ENCODE measurements around the gene ALAD.

Gene ALAD

GRCh38 chr9:113403646-113404045 lies 2.6 kb upstream of the ALAD start:
- POLR2A ChIA-PET, result interaction anchor here (0.6 kb wide), 1 partner anchor 183 kb away, joined by 3 read pairs; the partner anchor contains the start of genes FKBP15 and SLC31A1
- no peak for TF ChIP-seq CTCF (IDR thresholded peaks at IDR 0.05; ENCODE audit: control extremely low read depth, extremely low read depth, low read depth, missing control alignments)
- CTCF ChIA-PET, result interaction anchor here (0.6 to 11.7 kb wide), 9 partner anchors 10 to 253 kb away, joined by 3 to 102 read pairs (median 3); partner anchors contain the start of genes CDC26 and PRPF4
- no peak for DNase-seq (ENCODE audit: extremely low spot score)

GRCh38 chr9:113399646-113400200 lies 1.4 kb downstream of the ALAD start:
- ChIA-PET CTCF (interaction anchor here (0.8 to 11.7 kb wide), 12 partner anchors 9 to 287 kb away, joined by 3 to 102 read pairs (median 4); partner anchors contain the start of genes C9orf43, CDC26, POLE3 and PRPF4), POLR2A (no interaction called here)
- TF ChIP-seq CTCF (IDR thresholded peaks at IDR 0.05; ENCODE audit: control extremely low read depth, extremely low read depth, low read depth, missing control alignments), result no peak
- no peak for DNase-seq (ENCODE audit: extremely low spot score)

GRCh38 chr9:113398796-113399195 lies 2.3 kb downstream of the ALAD start:
- ChIA-PET CTCF (interaction anchor here (1.0 to 9.7 kb wide), 6 partner anchors 8 to 257 kb away, joined by 3 to 102 read pairs (median 14); partner anchors contain the start of genes C9orf43 and POLE3), POLR2A (no interaction called here)
- no peak for DNase-seq (ENCODE audit: extremely low spot score)
- no peak for TF ChIP-seq CTCF (IDR thresholded peaks at IDR 0.05; ENCODE audit: control extremely low read depth, extremely low read depth, low read depth, missing control alignments)

- no peak for TF ChIP-seq CTCF (IDR thresholded peaks at IDR 0.05; ENCODE audit: control extremely low read depth, extremely low read depth, low read depth, missing control alignments)
- POLR2A ChIA-PET, result no interaction called here
- CTCF ChIA-PET, result interaction anchor here (0.8 to 9.7 kb wide), 4 partner anchors 49 to 259 kb away, joined by 3 to 102 read pairs (median 4); no protein-coding TSS in a partner anchor
- no peak for DNase-seq (ENCODE audit: extremely low spot score)
Observed at GRCh38 chr9:113397203-113397631, 3.9 kb downstream of the ALAD start.

GRCh38 chr9:113395000-113395861 lies 5.9 kb downstream of the ALAD start:
- DNase-seq (ENCODE audit: extremely low spot score), result no peak
- CTCF ChIA-PET, result interaction anchor here (1.1 to 3.3 kb wide), 3 partner anchors 8 to 263 kb away, joined by 3 to 7 read pairs (median 6); no protein-coding TSS in a partner anchor
- POLR2A ChIA-PET, result no interaction called here
- no peak for TF ChIP-seq CTCF (IDR thresholded peaks at IDR 0.05; ENCODE audit: control extremely low read depth, extremely low read depth, low read depth, missing control alignments)

- TF ChIP-seq CTCF (IDR thresholded peaks at IDR 0.05; ENCODE audit: control extremely low read depth, extremely low read depth, low read depth, missing control alignments), result no peak
- ChIA-PET POLR2A (no interaction called here), CTCF (interaction anchor here (1.2 to 3.3 kb wide), 3 partner anchors 8 to 265 kb away, joined by 6 to 8 read pairs (median 7); partner anchors contain the start of gene ALAD)
- DNase-seq (ENCODE audit: extremely low spot score), result no peak
Observed at GRCh38 chr9:113393281-113393680, 7.8 kb downstream of the ALAD start.
